ENCODE measurements around the gene CD82.

- no peak for TF ChIP-seq CTCF (conservative IDR thresholded peaks at IDR 0.05)
- TF ChIP-seq EZH2 (IDR thresholded peaks at IDR 0.05; ENCODE audit: low read depth), result no peak
These were observed 7.0 kb downstream of the CD82 start for GRCh38 chr11:44572436-44572835.
